Common myeloid progenitor, CD34-positive (primary cell): ENCODE data around the gene BMP4.

Experiments used
- CTCF ChIA-PET: fragments of 350-600 bp; sonication (Branson Sonifier 250); formaldehyde crosslinking; loops from one replicate; lab custom pipeline; 2021; ENCODE audit warnings: antibody characterized with exemption; lab: Charles Lee
- POLR2A ChIA-PET: fragments of 350-600 bp; sonication (Branson Sonifier 250); formaldehyde crosslinking; loops from one replicate; lab custom pipeline; 2021; ENCODE audit warnings: antibody characterized with exemption; lab: Charles Lee
- DNase-seq, 3 donors: peaks; one replicate each; pipeline versions ENCODE4 v3.0.0 to v3.0.0-alpha.2; 2013
- H3K27ac ChIP-seq, 2 experiments: 1 replicate in 1 of 2; 2 replicates in 1 of 2; pipeline ENCODE4 v1.7.0; 2013; ENCODE audit warnings: inconsistent platforms in 2 of 2, low read length in 2 of 2, mild to moderate bottlenecking in 2 of 2, low read depth in 1 of 2, moderate library complexity in 1 of 2; ENCODE audit not compliant: severe bottlenecking in 2 of 2, insufficient read depth in 1 of 2, poor library complexity in 1 of 2
- H3K27me3 ChIP-seq, 5 experiments: replicated peaks in 2 of 5; 1 replicate in 3 of 5; 2 replicates in 2 of 5; pipeline versions ENCODE4 v1.6.1 to v1.7.0; 2013; ENCODE audit warnings: low read length in 4 of 5, mild to moderate bottlenecking in 2 of 5, moderate library complexity in 2 of 5, inconsistent platforms in 1 of 5; ENCODE audit not compliant: insufficient read depth in 5 of 5, control insufficient read depth in 4 of 5
- H3K36me3 ChIP-seq, 4 experiments: 1 replicate in 2 of 4; 2 replicates in 2 of 4; pipeline versions ENCODE4 v1.6.1 to v1.7.0; 2013; ENCODE audit warnings: low read length in 3 of 4, control low read depth in 1 of 4, mild to moderate bottlenecking in 1 of 4; ENCODE audit not compliant: control insufficient read depth in 4 of 4, insufficient read depth in 4 of 4
- H3K4me1 ChIP-seq, 4 experiments: 1 replicate in 3 of 4; 2 replicates in 1 of 4; pipeline versions ENCODE4 v1.6.1 to v1.7.1; 2013; ENCODE audit warnings: low read length in 3 of 4, mild to moderate bottlenecking in 3 of 4, control low read depth in 1 of 4, inconsistent platforms in 1 of 4, moderate library complexity in 1 of 4; ENCODE audit not compliant: control insufficient read depth in 4 of 4, insufficient read depth in 4 of 4; ENCODE audit errors: control extremely low read depth in 1 of 4
- H3K4me3 ChIP-seq, 7 experiments: 1 replicate in 4 of 7; 2 replicates in 3 of 7; pipeline versions ENCODE4 v1.5.1 to v1.7.0; 2013; ENCODE audit warnings: mild to moderate bottlenecking in 7 of 7, low read length in 6 of 7, moderate library complexity in 6 of 7, inconsistent platforms in 2 of 7, low read depth in 2 of 7, control low read depth in 1 of 7; ENCODE audit not compliant: insufficient read depth in 4 of 7, control insufficient read depth in 1 of 7; ENCODE audit errors: extremely low read depth in 1 of 7
- H3K9me3 ChIP-seq, 5 experiments: 1 replicate in 4 of 5; 2 replicates in 1 of 5; pipeline versions ENCODE4 v1.6.1 to v1.7.1; 2013; ENCODE audit warnings: low read length in 4 of 5, mild to moderate bottlenecking in 2 of 5, inconsistent platforms in 1 of 5, low read depth in 1 of 5, moderate library complexity in 1 of 5; ENCODE audit not compliant: control insufficient read depth in 4 of 5, insufficient read depth in 2 of 5; ENCODE audit errors: control extremely low read depth in 1 of 5
- WGBS: methylation state at CpG from one replicate; pipeline ENCODE4 v1.1.5; 2013; ENCODE audit not compliant: insufficient coverage; 5-methylcytosine and 5-hydroxymethylcytosine counted together

Gene BMP4

GRCh38 chr14:53934778-53935414 lies 21.7 kb downstream of the BMP4 start:
- H3K36me3 ChIP-seq = no peaks in the 10 kb centered on the region
- H3K27ac ChIP-seq = no peak overlapping the region
- no peak for DNase-seq
- H3K4me3 ChIP-seq = no peak overlapping the region
- H3K27me3 ChIP-seq = peaks cover 0 to 2% (median under 1%) of the 10 kb centered on the region in 5 experiments
- 71% methylated on average over 3 of the region's 7 CpGs for WGBS
- H3K4me1 ChIP-seq = no peaks in the 10 kb centered on the region
- ChIA-PET POLR2A (no interaction called here), CTCF (interaction anchor here (1.4 kb wide), 1 partner anchor 11 kb away, joined by 3 read pairs; no protein-coding TSS in a partner anchor)
- H3K9me3 ChIP-seq = no peaks in the 10 kb centered on the region

GRCh38 chr14:53932966-53933365 lies 23.7 kb downstream of the BMP4 start:
- H3K36me3 ChIP-seq = no peaks in the 10 kb centered on the region
- ChIA-PET POLR2A (no interaction called here), CTCF (no interaction called here)
- peaks cover 0 to 6% (median 1%) of the 10 kb centered on the region in 5 experiments for H3K27me3 ChIP-seq
- H3K9me3 ChIP-seq = no peaks in the 10 kb centered on the region
- no peak for DNase-seq
- no peaks in the 10 kb centered on the region for H3K4me1 ChIP-seq
- H3K27ac ChIP-seq = no peak overlapping the region
- no peak overlapping the region for H3K4me3 ChIP-seq

GRCh38 chr14:53929871-53930715 lies 26.5 kb downstream of the BMP4 start:
- Histone ChIP-seq H3K4me3 (no peak overlapping the region), H3K9me3 (no peaks in the 10 kb centered on the region), H3K4me1 (no peaks in the 10 kb centered on the region), H3K27me3 (peaks cover 0 to 7% (median 1%) of the 10 kb centered on the region in 5 experiments), H3K27ac (no peak overlapping the region), H3K36me3 (no peaks in the 10 kb centered on the region)
- ChIA-PET POLR2A (no interaction called here), CTCF (interaction anchor here (0.5 to 2.1 kb wide), 4 partner anchors 9 to 399 kb away, joined by 3 to 8 read pairs (median 3); no protein-coding TSS in a partner anchor)
- 86% methylated on average over 2 of the region's 2 CpGs for WGBS
- DNase-seq = peak in 2 of 3 donors; percentile 15 to 19

GRCh38 chr14:53927171-53927570 lies 29.5 kb downstream of the BMP4 start:
- 94% methylated on average over 5 of the region's 5 CpGs for WGBS
- DNase-seq = no peak
- Histone ChIP-seq H3K27ac (no peak overlapping the region), H3K9me3 (no peaks in the 10 kb centered on the region), H3K4me1 (peaks cover 0 to 4% (median 0%) of the 10 kb centered on the region in 4 experiments), H3K4me3 (no peak overlapping the region), H3K36me3 (no peaks in the 10 kb centered on the region), H3K27me3 (peaks cover 0 to 7% (median 1%) of the 10 kb centered on the region in 5 experiments)
- ChIA-PET CTCF (interaction anchor here (1.4 kb wide), 1 partner anchor 19 kb away, joined by 3 read pairs; no protein-coding TSS in a partner anchor), POLR2A (no interaction called here)

- H3K27ac ChIP-seq = no peak overlapping the region
- ChIA-PET POLR2A (no interaction called here), CTCF (interaction anchor here (1.0 kb wide), 1 partner anchor 18 kb away, joined by 3 read pairs; no protein-coding TSS in a partner anchor)
- H3K27me3 ChIP-seq = peaks cover 0 to 7% (median 4%) of the 10 kb centered on the region in 5 experiments
- no peak for DNase-seq
- peaks cover 0 to 4% (median 0%) of the 10 kb centered on the region in 4 experiments for H3K4me1 ChIP-seq
- H3K36me3 ChIP-seq = no peaks in the 10 kb centered on the region
- no peaks in the 10 kb centered on the region for H3K9me3 ChIP-seq
- no peak overlapping the region for H3K4me3 ChIP-seq
- 91% methylated on average over 6 of the region's 6 CpGs for WGBS
These were observed 31.3 kb downstream of the BMP4 start for GRCh38 chr14:53925201-53925766.

- H3K4me3 ChIP-seq = peak overlapping the region in 1 of 7 experiments; percentile 32
- WGBS = 0% methylated on average over 2 of the region's 4 CpGs
- no peak overlapping the region for H3K27ac ChIP-seq
- POLR2A ChIA-PET = no interaction called here
- DNase-seq = peak in 1 of 3 donors; percentile 32
- peaks cover 0 to 4% (median 0%) of the 10 kb centered on the region in 4 experiments for H3K4me1 ChIP-seq
- H3K9me3 ChIP-seq = no peaks in the 10 kb centered on the region
- H3K36me3 ChIP-seq = no peaks in the 10 kb centered on the region
- peaks cover 0 to 4% (median 4%) of the 10 kb centered on the region in 5 experiments for H3K27me3 ChIP-seq
- CTCF ChIA-PET = interaction anchor here (1.0 kb wide), 1 partner anchor 19 kb away, joined by 3 read pairs; no protein-coding TSS in a partner anchor
These were observed 31.9 kb downstream of the BMP4 start for GRCh38 chr14:53924753-53925152.
